HG02642 (cell line): ENCODE data around the gene CADPS.

Source experiments
- ATAC-seq: cut with Tn5 transposase; IDR thresholded peaks from one replicate; pipeline ENCODE4 v1.9.1; 2021; ENCODE audit warnings: mild to moderate bottlenecking; ENCODE audit not compliant: unreplicated experiment, poor library complexity

CADPS gene

DNA sequence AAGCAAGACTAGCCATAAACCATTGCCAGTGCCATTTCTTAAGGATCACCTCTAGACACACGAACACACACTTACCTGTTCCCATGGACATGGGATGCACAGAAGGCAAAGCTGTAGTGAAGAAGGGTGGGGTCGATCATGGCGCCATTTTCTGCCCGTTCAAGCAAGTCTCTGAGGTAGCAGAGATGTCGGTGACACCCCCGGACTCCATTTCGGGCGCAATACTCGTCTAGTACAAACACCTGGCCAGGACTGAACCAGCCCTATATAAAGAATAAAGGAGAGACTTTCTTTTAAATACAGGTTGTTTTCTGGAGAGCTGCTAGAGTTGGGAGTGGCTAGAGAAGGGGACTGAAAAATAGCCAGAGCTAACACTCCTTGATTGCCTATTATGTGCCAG, 342.4 kb downstream of the CADPS start:
- no peak for ATAC-seq

DNA sequence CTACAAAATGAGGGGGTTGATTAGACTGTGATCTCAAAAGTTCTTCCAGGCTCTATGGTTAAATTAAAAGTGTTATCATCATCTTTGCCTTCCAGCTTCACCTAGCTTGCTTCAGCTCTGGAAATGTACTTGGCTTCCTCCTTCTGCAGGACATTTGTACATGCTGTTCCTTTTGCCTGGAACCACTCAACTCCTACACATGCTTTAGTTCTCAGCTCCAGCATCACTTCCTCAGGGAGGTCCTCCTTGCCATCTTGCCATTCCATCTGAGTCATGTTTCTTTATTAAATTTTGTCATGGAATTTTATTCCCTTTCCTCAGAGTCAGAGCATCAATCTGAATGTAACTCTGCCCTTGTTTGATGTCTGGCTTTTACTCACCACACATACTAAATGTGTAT, 343.2 kb downstream of the CADPS start:
- ATAC-seq, result no peak

DNA sequence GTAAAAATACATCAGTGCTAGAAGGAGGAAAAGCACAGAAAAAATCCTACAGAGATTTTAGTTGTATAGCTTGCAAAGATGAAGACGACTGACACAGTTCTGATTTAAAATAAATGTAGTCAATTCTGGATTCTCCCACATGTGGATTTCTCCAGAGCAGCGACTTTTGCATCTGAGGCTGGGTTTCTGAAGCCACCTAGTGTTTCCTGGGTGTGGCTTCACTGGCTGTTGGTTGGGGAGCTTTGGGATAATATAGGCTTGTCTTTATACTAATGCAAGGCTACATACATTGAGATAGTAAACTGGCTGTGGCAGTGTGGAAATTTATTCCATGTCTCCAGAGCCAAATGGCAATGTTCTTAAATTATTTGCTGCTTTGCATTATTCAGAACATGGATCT, 343.7 kb downstream of the CADPS start:
- no peak for ATAC-seq

DNA sequence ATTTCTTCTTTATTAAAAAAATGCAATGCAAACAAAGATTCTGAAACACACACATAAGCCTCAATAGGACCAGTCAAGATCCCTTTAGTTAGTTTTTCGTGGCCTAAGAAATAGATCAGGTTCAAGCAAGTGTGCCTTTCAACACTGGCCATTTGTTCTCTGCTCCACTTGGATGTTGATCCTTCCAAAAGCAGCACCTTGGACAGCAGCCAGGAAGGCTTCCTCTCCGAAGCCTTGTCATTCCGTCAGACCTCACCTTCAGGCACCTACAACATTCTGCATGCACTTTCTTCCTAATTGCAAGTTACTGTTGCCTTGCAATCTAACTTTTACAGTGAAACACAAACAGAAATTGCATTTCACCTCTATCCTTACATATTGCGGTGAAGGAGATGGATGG, 346.0 kb downstream of the CADPS start:
- no peak for ATAC-seq

DNA sequence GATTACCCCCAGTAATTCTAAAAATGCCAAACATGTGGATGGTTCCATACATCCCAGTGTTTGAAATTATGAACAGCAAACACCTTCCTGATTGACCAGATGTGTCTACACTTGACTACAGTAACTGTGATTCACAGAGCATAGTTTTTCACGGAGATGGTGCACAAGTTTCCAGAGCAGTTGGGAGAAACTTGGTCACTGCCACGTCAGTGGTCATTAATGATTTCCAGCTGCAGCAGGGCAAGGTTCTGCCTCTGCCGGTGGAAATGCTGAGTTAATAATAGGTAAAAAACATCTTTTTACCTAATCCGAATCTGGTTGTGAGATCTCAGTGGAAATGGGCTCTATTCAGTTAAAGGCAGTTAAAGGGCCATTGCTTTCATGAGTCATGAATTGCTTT, 347.7 kb downstream of the CADPS start:
- no peak for ATAC-seq

DNA sequence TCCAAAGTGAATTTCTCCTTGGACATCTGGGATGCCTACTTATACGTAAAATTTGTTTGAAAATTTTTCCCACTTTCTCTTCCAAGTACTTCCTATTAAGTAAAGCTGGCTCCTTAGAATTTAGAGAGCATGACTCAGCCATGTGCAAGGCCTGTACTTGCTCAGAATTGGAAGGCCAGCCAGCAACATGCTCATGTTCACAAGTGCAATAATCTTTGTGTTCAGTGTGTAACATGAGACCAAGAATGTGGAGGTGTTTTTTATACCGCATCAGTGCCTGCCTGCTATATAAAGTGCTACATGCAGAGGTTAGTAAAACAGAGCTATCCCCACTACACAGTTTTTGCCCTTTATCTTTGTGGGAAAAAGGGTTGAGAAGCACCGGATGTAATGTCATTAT, 349.9 kb downstream of the CADPS start:
- ATAC-seq, result no peak

DNA sequence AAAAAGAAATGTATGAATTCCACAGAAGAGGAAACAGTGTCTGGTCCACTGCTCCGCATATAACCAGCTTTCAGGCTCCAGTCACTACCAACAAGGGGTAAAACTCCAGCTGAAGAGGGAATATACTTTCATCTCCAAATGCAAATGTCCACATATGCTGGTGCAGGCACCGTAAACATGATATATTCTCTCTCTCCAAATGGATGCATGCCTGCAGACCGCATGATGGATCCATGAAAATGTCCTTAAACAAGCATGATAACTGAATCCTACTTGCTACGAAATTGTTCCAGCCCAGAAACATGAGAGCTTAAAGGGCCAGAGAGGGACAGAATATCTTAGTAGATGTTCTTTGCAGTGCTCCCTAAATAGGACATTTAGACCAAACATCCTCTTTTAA, 351.5 kb downstream of the CADPS start:
- no peak for ATAC-seq

DNA sequence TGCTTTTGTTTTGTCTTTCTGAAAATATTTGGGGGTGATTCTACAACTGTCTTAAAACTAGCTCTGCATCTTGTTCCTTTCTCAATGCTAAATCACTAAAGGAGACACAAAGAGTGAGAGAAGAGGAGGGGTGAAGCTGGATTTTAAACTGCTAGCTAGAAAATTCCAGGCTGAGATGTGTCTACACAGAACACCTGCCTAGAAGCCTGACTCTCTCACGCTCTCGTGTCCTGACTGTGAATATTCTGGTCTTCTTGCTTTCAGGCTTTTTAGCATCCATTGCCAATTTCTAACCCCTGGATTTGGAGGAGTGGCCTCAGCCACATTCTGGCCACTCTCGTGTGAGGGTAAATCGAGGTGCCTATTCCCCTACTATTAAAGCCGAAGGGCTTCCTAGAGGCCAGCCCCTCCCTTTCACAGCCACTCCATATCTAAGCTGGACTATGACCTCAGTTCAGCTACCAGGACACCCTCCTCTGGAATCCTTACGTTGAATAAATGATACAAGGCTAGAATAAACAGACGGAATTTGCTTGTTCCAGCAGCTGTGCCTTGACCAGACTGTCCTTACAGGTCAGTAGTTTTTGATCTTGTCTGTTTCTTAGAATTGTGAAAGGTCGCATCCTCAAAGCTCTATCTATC, 353.6 kb downstream of the CADPS start:
- no peak for ATAC-seq

DNA sequence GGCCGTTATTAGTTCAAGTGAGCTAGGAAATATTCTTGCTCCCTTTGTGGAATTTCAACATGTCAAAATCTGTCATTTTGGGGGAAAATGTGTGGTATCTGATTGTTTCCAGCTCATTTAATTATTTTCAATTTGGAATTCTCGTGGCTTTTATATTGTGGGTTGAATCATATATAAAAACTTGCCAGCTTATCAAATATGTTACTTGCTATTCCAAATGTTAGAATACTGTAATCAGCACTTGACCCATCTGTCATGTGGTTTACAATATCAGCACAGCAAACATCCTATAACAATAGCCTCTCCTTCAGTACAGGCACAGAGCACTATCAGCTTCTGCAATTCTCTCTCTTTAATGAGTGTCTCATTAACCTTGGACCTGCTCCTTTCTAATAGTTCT, 371.7 kb downstream of the CADPS start:
- no peak for ATAC-seq

DNA sequence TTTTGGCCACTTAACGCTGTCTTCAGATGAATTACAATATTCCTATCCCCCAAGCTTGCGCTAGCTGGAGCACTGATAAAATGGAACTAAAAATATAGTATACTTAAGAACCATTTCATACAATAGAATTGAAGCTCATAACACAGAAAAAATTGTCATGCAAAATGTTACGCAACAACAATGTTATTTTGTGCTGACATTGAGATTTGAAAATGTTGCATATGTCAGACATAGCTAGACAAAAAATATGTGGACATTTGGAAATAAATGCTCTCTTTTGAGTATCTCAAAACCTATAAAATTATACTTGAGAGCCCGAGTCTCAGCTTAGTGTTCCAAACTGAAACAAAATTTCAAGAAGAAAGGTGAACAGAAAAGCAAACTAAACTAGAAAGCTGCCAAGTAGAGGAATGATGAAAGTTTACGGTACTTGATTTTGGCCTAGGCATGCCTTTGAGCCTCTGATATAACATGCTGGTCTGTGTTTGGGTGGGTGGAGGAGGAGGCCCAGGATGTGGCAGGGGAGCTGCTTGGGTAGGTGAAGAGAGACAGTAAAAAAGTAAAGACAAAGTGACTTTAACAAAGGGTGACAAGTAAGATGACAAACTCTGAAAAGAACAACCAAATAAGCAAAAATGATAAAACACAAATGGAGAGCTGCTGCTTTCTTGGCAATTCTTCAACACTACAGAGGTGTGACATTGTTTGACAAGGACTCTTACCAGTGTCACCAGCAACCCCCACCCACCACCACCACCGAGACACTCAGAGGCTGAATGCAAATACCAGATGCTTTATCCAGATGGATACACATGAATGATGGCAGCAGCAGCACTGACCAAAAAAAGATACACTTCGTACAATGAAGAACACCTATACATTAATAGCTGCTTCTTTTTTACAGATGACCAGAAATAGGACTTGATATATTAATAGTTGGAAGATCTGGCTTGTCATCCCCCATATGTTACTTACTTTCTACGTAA, 372.6 kb downstream of the CADPS start:
- no peak for ATAC-seq

DNA sequence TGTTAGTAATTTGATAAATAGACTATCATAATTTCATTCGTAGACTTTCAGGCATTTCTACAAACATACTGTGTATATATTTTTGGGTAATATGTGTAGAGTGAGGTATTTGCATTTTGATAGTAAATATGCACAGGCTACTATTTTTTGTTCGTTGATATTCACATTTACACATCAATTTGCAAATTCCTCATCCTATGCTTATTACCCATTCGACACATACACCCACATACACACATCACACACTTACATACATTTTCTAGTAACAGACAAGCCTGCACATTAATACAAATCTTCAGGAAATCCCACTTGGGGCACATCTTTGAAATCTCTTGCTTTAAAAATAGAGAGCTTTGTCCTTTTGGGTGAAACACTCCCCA, 373.9 kb downstream of the CADPS start:
- no peak for ATAC-seq

DNA sequence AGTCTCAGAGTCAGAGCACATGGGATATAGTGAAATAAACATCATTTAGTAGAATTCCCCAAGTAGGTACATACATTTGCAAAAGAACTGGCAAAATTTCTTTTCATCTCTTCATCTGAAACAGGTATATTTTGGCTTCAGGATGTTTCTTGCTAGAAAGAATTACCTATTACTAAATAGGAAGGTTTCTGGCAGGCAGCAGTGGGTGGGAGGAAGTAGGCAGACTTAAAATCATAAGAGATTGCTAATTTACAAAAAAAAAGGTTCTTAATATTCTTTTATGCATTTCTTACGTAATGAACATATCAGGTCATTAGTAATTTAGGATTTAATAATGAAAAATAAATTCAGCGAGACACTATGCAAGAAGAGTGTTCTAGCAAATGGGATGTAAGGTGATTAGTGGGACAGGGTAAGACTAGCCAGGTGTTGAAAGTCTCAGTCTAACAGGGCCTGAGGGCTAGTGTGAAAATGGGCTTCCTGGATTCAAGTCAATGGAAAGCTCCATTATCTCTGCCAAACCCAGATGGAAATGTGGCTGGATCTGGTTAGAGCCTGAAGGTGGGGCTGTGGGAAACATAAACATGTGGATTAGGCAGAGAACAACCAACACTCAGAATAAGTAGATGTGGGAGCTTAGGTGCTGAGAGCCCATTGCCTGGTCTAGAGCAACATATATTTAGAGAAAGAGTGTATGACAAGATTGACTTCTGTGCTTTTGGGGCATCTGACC, 374.5 kb downstream of the CADPS start:
- ATAC-seq, result no peak

DNA sequence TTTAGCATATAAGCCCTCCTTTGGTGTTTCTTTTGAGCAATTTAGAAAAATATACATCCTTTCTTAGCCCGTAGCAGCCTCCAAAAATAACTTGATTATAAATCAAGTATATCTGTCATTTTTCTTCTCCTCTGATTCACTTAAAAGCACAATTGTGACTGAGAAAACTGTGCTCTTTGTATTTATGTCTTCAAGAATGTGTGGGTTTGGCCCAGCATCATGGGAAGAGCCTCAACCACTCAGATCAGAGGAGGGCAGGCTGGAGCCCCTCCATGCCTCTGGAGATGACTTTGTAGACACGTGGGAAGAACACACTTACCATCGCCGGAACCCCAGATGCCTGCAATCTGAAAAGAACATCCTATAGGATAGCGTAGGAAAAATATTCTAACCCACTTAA, 378.1 kb downstream of the CADPS start:
- no peak for ATAC-seq

DNA sequence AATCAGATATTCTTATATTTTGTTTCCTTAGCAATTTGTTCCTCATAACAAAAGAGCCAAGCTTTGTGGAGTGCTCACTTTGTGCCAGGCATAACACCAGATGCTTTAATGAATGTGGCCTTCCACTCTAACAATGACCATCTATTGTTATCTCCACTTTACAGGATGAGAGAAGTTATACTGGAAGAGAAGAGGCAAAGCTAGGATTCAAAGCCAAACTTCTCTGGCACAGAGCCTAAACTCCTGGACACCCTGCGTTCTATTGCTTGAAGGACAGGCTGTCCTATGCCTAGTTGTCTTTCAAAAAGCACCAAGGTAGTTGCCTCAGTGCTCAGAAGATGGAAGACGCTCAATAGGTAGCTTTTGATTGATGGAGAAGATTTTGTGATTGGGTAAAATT, 378.7 kb downstream of the CADPS start:
- no peak for ATAC-seq

DNA sequence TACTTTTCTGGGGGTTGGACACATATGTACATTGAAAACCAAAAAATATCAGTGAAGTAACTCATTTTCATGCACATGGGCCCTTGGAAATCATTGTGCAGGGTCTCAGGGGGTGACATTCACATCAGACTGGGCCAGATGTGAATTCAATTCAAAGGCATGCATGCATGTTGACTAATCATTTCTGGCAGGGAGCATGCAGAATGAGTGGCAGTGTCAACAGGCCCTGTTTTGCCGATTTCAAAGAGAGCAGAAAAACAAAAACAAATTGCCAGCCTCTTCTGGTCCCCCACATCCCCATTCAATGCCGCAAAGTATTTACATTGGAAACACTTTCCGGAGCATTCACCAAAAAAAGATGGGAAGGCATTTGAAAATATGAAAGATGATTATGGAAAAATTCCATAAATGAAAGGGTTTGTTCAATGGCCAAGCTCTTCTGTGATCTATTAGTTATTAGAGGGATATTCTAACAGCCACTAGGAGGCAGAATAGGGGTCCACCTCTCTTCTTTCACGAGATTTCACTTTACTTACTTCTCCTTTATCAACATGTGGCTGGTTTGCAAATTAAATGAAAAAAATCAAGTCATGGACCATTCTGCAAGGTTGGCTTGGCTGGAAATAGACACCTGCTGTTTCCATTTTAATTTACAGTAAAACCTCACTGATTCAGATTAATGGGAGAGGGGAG, 382.0 kb downstream of the CADPS start:
- ATAC-seq, result no peak

DNA sequence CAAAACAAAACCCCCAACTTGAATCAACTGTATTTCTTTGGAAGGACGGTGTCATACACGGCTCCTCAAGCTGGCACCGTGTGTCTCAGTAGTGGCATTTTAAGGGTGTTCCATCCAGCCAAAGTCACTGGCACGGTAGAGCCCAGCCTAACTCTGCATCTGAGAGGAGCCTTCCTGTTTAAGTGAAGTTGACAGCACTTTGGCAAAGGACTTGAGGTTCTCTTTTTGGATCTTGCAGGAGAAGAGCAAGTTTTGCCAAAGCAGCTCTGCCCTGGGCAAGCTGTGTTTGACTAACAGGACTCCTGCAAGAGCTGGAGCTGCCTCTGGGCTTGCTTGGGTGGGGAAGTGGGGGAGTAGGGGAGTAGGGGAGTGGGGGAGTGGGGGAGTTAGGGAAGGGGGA, 392.3 kb downstream of the CADPS start:
- no peak for ATAC-seq

DNA sequence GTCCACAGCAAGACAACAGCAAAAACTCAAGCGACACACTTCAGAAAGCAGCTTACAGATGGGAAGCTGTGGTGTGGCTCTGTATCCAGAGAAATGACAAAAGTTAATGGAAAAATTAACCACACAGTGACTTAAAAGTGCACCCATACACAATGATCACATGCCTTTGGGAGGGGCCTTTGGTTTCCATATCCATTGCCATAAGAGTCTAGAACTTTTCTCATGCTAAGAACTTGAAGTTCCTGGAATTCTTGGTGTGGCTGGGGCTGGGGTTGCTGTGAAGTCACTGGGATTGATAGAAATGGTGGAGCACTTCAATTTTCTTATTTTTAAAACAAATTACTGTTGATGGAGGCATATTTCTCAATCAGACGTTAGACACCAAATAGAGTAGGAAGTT, 393.3 kb downstream of the CADPS start:
- no peak for ATAC-seq

DNA sequence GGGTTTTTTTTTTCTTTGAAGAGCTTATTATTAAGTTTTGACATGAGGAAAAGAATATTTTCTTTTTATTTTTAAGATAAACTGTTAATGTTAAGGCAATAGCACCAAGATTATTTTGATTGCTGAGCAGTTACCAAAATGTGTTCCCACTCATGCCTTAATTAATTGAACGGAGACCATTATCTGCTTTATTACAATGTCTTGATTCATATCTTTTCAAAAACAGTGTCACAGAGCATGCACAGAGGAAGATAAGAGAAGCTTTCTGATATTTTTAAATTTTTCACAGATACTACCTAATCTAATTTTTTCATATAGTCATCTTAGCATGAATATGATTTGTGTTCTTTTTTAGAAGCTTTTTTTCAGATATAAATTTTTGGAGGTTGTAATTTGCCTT, 395.2 kb downstream of the CADPS start:
- ATAC-seq, result no peak

DNA sequence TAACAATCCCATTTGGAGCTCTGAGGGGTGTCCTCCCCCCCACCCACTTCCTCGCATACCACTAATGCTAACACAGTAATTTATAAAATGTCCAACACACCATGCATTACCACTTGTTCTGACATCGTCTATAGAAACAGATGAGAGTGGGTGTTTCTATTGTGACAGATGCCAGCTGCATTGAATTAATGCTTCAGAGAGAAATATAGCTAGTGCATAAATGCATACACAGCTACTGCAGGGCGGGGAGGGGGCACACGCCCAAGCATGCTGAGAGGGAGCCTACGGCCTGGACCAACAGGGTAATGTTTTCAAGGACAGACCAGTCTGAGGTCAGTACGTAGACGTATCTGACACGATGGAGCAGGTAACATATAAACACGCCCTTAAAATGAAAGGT, 395.9 kb downstream of the CADPS start:
- ATAC-seq, result no peak

DNA sequence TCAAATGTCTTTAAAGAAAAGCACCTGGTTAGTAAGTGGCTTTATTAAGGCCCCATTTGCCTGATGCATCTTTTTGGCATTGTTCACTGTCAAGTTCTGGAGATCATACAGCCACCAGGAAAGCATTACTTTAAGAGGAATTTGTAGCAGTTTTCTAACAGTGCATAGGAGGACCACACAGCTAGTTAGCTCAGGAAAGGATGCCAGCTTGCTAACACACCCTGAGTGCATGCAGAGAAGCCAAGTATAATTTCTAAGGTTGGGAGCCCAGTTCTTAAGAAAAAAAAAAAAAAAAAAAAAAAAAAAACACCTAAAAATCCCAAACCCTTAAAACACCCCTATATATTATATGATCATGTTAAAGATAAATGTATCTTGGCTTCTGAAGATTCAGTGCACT, 399.9 kb downstream of the CADPS start:
- ATAC-seq, result no peak
